ENCODE measurements around the gene PTBP1.

Gene PTBP1

GRCh38 chr19:795691-796581, 1.3 kb upstream of the PTBP1 start:
- H3K4me3 ChIP-seq (ENCODE audit: low read depth, low read length, poor library complexity, severe bottlenecking) = peak overlapping the region; percentile 72
- H3K9me3 ChIP-seq (ENCODE audit: low read length) = no peaks in the 10 kb centered on the region
- peak overlapping the region; percentile 84 for H3K9ac ChIP-seq (ENCODE audit: low read length)
- peaks cover 30% of the 10 kb centered on the region for H3K36me3 ChIP-seq (ENCODE audit: insufficient read depth, low read length)
- TF ChIP-seq EZH2 (IDR thresholded peaks at IDR 0.05; ENCODE audit: borderline replicate concordance, low read length) (no peak), CTCF (IDR thresholded peaks at IDR 0.05; ENCODE audit: low read length) (no peak)
- no peaks in the 10 kb centered on the region for H3K27me3 ChIP-seq (ENCODE audit: insufficient read depth, low read length)
- H2AFZ ChIP-seq (ENCODE audit: low read length) = no peak overlapping the region
- no peak overlapping the region for H3K27ac ChIP-seq (ENCODE audit: low read depth, low read length, poor library complexity, severe bottlenecking)
- no peaks in the 10 kb centered on the region for H3K9me2 ChIP-seq (ENCODE audit: low read depth, low read length)
- H3K4me1 ChIP-seq (ENCODE audit: insufficient read depth, low read length, severe bottlenecking) = peaks cover 29% of the 10 kb centered on the region
- peaks cover 31% of the 10 kb centered on the region for H3K79me2 ChIP-seq (ENCODE audit: insufficient read depth, low read length)
- no peaks in the 10 kb centered on the region for H4K20me1 ChIP-seq (ENCODE audit: insufficient read depth, low read length)
- H3K4me2 ChIP-seq (ENCODE audit: low read length) = peak overlapping the region; percentile 82
- no peaks in the 10 kb centered on the region for H3F3A ChIP-seq (ENCODE audit: insufficient read depth, low read length)

GRCh38 chr19:797528-798414, 519 bp downstream of the PTBP1 start:
- H3K79me2 ChIP-seq (ENCODE audit: insufficient read depth, low read length) = peaks cover 49% of the 10 kb centered on the region
- peaks cover 49% of the 10 kb centered on the region for H3K36me3 ChIP-seq (ENCODE audit: insufficient read depth, low read length)
- H3K4me2 ChIP-seq (ENCODE audit: low read length) = peak overlapping the region; percentile 75
- no peaks in the 10 kb centered on the region for H3K9me2 ChIP-seq (ENCODE audit: low read depth, low read length)
- H3K4me1 ChIP-seq (ENCODE audit: insufficient read depth, low read length, severe bottlenecking) = peaks cover 34% of the 10 kb centered on the region
- no peak for TF ChIP-seq EZH2 (IDR thresholded peaks at IDR 0.05; ENCODE audit: borderline replicate concordance, low read length)
- no peak for TF ChIP-seq CTCF (IDR thresholded peaks at IDR 0.05; ENCODE audit: low read length)
- H3K9me3 ChIP-seq (ENCODE audit: low read length) = no peaks in the 10 kb centered on the region
- peak overlapping the region; percentile 52 for H3K27ac ChIP-seq (ENCODE audit: low read depth, low read length, poor library complexity, severe bottlenecking)
- H3F3A ChIP-seq (ENCODE audit: insufficient read depth, low read length) = no peaks in the 10 kb centered on the region
- H3K9ac ChIP-seq (ENCODE audit: low read length) = peak overlapping the region; percentile 99
- H3K27me3 ChIP-seq (ENCODE audit: insufficient read depth, low read length) = no peaks in the 10 kb centered on the region
- no peak overlapping the region for H2AFZ ChIP-seq (ENCODE audit: low read length)
- peak overlapping the region; percentile 98 for H3K4me3 ChIP-seq (ENCODE audit: low read depth, low read length, poor library complexity, severe bottlenecking)
- no peaks in the 10 kb centered on the region for H4K20me1 ChIP-seq (ENCODE audit: insufficient read depth, low read length)

- Histone ChIP-seq H3K4me2 (ENCODE audit: low read length) (peak overlapping the region; percentile 75), H3K4me1 (ENCODE audit: insufficient read depth, low read length, severe bottlenecking) (peaks cover 34% of the 10 kb centered on the region), H3K27ac (ENCODE audit: low read depth, low read length, poor library complexity, severe bottlenecking) (peak overlapping the region; percentile 15), H3K9ac (ENCODE audit: low read length) (peak overlapping the region; percentile 99), H3K79me2 (ENCODE audit: insufficient read depth, low read length) (peaks cover 57% of the 10 kb centered on the region), H4K20me1 (ENCODE audit: insufficient read depth, low read length) (no peaks in the 10 kb centered on the region), H3K27me3 (ENCODE audit: insufficient read depth, low read length) (no peaks in the 10 kb centered on the region), H3K36me3 (ENCODE audit: insufficient read depth, low read length) (peaks cover 56% of the 10 kb centered on the region), H3F3A (ENCODE audit: insufficient read depth, low read length) (no peaks in the 10 kb centered on the region), H3K4me3 (ENCODE audit: low read depth, low read length, poor library complexity, severe bottlenecking) (peak overlapping the region; percentile 98), H2AFZ (ENCODE audit: low read length) (no peak overlapping the region), H3K9me3 (ENCODE audit: low read length) (no peaks in the 10 kb centered on the region), H3K9me2 (ENCODE audit: low read depth, low read length) (no peaks in the 10 kb centered on the region)
- no peak for TF ChIP-seq EZH2 (IDR thresholded peaks at IDR 0.05; ENCODE audit: borderline replicate concordance, low read length)
Observed at GRCh38 chr19:798415-799075, 1.3 kb downstream of the PTBP1 start.
